Pons (tissue), 1 donor: ENCODE data around the gene APOC3.

ENCODE experiments used
- DNase-seq: peaks from one replicate; pipeline ENCODE4 v3.0.0-alpha.2; 2016; ENCODE audit warnings: low spot score

Gene APOC3

DNA sequence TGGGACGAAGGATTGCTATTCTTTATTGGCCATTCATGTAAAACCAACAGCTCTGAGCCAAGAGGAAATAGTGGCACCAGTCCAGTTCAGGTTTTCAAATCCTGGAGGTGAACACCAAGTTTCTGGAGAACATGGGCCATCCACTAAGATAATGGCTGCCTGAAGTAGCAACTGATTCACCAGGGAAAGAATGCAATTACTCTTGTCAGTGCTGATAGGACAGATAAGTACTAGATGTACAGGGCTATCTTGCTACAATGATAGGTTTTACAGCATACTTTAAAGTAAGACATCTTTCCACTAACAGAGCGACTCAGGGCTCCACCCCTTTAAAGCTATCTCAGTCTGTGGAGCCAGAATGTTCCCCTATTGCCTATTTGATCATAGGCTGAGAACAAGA, 44.5 kb downstream of the APOC3 start:
- no peak for DNase-seq

DNA sequence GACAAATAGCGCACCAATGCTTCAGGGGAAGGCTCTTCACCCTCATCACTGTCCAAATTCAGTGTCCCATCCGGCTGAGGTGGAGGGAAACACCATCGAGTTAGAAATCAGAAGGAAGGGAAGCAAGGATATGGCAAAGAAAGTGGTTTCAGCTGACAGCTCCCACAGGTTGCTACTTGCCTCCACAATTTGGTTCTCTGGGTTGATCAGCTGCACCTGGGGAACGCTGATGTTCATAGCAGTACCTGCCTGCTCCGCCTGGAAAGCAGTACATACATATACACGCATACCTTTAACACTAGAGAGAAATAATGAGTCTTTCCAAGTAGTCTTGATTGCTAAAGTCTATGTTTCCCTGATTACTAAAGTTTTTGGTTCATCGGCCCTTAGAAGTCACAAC, 45.5 kb downstream of the APOC3 start:
- no peak for DNase-seq

DNA sequence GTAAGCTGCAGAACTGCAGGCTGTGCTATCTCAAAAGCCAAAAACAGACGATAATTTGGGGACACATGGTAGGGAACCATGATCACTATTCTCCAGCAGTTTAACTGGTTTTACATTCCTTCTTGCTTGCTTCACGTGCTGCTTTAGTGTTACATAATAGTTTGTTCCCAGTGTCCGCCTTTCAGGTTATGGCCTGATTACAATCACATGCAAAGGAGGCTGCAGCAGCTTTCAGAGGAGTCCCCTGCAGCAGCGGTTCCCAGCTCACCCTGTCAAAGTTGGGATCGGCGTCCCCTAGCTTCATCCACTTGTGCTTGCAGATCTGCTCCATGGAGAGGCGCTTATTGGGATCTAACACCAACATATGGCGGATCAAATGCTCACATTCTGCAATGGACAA, 46.9 kb downstream of the APOC3 start:
- DNase-seq, result no peak

DNA sequence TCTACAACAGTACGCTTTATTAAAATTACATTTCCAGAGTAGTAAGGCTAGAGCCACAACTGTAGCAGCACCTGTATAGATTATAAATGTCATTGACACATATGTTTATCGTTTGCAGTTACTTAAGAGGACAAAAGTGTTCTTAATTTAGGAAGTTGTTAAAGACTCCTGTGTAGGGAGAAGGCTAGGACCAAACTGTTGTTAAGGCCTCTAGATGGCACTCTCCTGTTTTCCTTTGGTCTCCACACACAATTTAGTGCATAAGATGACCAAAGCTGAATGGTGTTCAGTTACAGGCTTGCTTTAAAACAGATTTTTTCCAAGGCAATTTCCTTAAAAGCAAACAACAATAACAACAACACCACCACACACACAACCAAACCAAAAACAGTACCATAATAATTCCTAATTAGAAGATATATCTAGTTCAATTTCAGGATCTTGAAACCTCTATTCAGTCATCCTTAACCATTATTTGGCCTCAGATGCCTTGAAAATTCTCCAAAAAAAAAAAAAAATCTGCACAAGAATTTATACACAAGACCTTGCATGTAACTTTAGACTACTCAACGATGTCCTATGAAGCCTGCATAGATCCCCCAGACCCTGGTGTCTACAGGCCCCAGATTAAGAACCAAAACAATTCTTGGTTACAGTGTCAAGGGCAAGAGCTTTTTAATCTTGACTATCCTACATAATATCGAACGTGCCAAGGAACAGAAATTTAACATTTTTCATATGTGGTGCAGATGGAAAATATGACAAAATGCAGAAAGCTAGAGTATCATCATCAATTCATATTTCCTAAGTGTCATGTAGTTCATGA, 50.3 kb downstream of the APOC3 start:
- peak; percentile 93 for DNase-seq

DNA sequence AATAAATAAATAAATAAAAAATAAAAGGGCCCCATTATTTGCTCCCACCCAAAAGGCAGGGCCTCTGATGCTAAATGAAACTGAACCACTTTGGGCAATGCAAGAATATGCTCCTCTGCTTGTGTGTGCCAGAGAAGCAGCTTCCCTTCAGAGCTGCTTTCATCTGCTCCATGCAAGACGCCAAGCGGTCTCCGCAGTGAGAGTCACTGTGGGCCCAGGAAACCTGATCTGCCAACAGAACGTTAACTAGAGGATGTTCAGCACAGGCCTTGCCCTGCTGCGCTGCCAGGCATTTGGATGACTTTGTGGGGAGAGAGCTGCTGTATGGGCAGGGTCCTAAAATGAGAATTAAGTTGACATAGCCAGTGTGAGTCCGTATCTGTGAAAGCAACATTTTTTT, 51.4 kb downstream of the APOC3 start:
- peak; percentile 57 for DNase-seq

DNA sequence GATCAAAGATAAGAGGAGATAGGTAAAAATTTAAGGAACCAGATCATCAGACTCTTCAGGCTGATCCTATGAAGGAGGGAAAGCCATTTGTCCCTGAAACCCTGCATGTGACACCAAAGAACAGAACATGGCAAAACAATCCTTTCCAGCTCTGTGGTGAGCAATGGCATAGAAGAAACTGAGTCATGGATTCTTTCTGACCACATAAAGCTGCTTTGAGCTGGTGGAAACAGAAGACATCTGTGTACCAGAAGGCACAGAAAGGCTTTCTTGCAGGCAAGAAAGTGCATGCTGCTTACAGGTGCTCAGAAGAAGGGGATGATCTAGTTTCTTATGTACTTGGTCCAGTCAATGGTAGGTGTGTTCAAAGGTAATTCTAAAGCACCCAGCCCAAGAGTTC, 52.7 kb downstream of the APOC3 start:
- DNase-seq, result no peak
